Suprapubic skin (tissue), 4 donors: ENCODE measurements around the gene PLBD1. TPM values are rescaled to one million over a fixed set of nuclear protein-coding genes. Genes with fewer than 3 reads are reported as not detected.

Experiments
- DNase-seq, 2 donors: peaks; one replicate each; pipeline ENCODE4 v3.0.0-alpha.2; 2019; ENCODE audit warnings: low spot score in 2 of 2
- H3K27ac ChIP-seq: fragments of 200-600 bp; sonication (generic); one replicate; pipeline ENCODE4 v1.5.1; 2019
- H3K27me3 ChIP-seq: fragments of 200-600 bp; sonication (generic); one replicate; pipeline ENCODE4 v1.5.1; 2019
- H3K36me3 ChIP-seq: fragments of 200-600 bp; sonication (generic); one replicate; pipeline ENCODE4 v1.5.1; 2019
- H3K4me1 ChIP-seq: fragments of 200-600 bp; sonication (generic); one replicate; pipeline ENCODE4 v1.5.1; 2019
- H3K4me3 ChIP-seq: fragments of 200-600 bp; sonication (generic); one replicate; pipeline ENCODE4 v1.5.1; 2019; ENCODE audit warnings: mild to moderate bottlenecking
- H3K9me3 ChIP-seq: fragments of 200-600 bp; sonication (generic); one replicate; pipeline ENCODE4 v1.5.1; 2019
- CTCF ChIP-seq, 2 donors: fragments of 200-600 bp in 1 of 2; fragments of 450-650 bp in 1 of 2; sonication (generic) in 1 of 2; IDR thresholded peaks; one replicate each; pipeline ENCODE4 v1.5.1; 2016 to 2019; ENCODE audit warnings: antibody characterized with exemption in 2 of 2, mild to moderate bottlenecking in 1 of 2, moderate library complexity in 1 of 2
- EP300 ChIP-seq: sonication (generic); formaldehyde crosslinking; IDR thresholded peaks from one replicate; pipeline ENCODE4 v1.6.1; 2017; ENCODE audit warnings: antibody characterized with exemption
- POLR2A ChIP-seq, 2 donors: fragments of 450-650 bp; IDR thresholded peaks; one replicate each; pipeline ENCODE4 v1.6.1; 2017; ENCODE audit warnings: antibody characterized with exemption in 2 of 2, mild to moderate bottlenecking in 2 of 2, moderate library complexity in 2 of 2
- POLR2AphosphoS5 ChIP-seq, 3 donors: sonication (generic); formaldehyde crosslinking; IDR thresholded peaks; one replicate each; pipeline ENCODE4 v1.6.1; 2017; ENCODE audit warnings: antibody characterized with exemption in 3 of 3
- WGBS: methylation state at CpG from one replicate; pipeline ENCODE4 v1.1.5; 2018; 5-methylcytosine and 5-hydroxymethylcytosine counted together
- total RNA-seq, 4 donors: library from RNA; depleted of rRNA; stranded (reverse); fragments of >200 nt; gene quantifications; one replicate each; pipeline ENCODE4 v1.1.0, GENCODE V29; 2016

The PLBD1 gene
- total RNA-seq, 4 donors from 2014 or later = 10.6 to 22.0 (median 18.1) TPM

GRCh38 chr12:14545144-14546124 lies 22.2 kb downstream of the PLBD1 start:
- DNase-seq = no peak
- no peak overlapping the region for H3K4me3 ChIP-seq
- H3K27me3 ChIP-seq = no peaks in the 10 kb centered on the region
- TF ChIP-seq EP300 (no peak), POLR2AphosphoS5 (IDR thresholded peaks at IDR 0.05) (no peak), POLR2A (IDR thresholded peaks at IDR 0.05) (no peak), CTCF (IDR thresholded peaks at IDR 0.05) (no peak)
- WGBS = 80% methylated on average over 7 of the region's 7 CpGs
- no peak overlapping the region for H3K27ac ChIP-seq
- no peaks in the 10 kb centered on the region for H3K4me1 ChIP-seq
- no peaks in the 10 kb centered on the region for H3K9me3 ChIP-seq
- no peaks in the 10 kb centered on the region for H3K36me3 ChIP-seq

- no peaks in the 10 kb centered on the region for H3K4me1 ChIP-seq
- H3K36me3 ChIP-seq = no peaks in the 10 kb centered on the region
- H3K27me3 ChIP-seq = no peaks in the 10 kb centered on the region
- 76% methylated on average over 4 of the region's 4 CpGs for WGBS
- H3K27ac ChIP-seq = no peak overlapping the region
- H3K9me3 ChIP-seq = no peaks in the 10 kb centered on the region
- no peak for DNase-seq
- TF ChIP-seq POLR2AphosphoS5 (IDR thresholded peaks at IDR 0.05) (no peak), POLR2A (IDR thresholded peaks at IDR 0.05) (no peak), CTCF (IDR thresholded peaks at IDR 0.05) (no peak), EP300 (no peak)
- H3K4me3 ChIP-seq = no peak overlapping the region
Measured at GRCh38 chr12:14540801-14541462, 26.8 kb downstream of the PLBD1 start.

- no peaks in the 10 kb centered on the region for H3K9me3 ChIP-seq
- no peaks in the 10 kb centered on the region for H3K4me1 ChIP-seq
- DNase-seq = no peak
- TF ChIP-seq EP300 (no peak), CTCF (IDR thresholded peaks at IDR 0.05) (no peak), POLR2A (IDR thresholded peaks at IDR 0.05) (no peak), POLR2AphosphoS5 (IDR thresholded peaks at IDR 0.05) (no peak)
- no peaks in the 10 kb centered on the region for H3K27me3 ChIP-seq
- WGBS = 92% methylated on average over 5 of the region's 5 CpGs
- H3K36me3 ChIP-seq = no peaks in the 10 kb centered on the region
- H3K4me3 ChIP-seq = no peak overlapping the region
- no peak overlapping the region for H3K27ac ChIP-seq
Measured at GRCh38 chr12:14537088-14537487, 30.6 kb downstream of the PLBD1 start.

GRCh38 chr12:14532152-14532551 lies 35.5 kb downstream of the PLBD1 start:
- no peaks in the 10 kb centered on the region for H3K27me3 ChIP-seq
- no peak overlapping the region for H3K4me3 ChIP-seq
- 81% methylated on average over 9 of the region's 10 CpGs for WGBS
- no peaks in the 10 kb centered on the region for H3K9me3 ChIP-seq
- no peak for DNase-seq
- H3K36me3 ChIP-seq = no peaks in the 10 kb centered on the region
- TF ChIP-seq EP300 (no peak), CTCF (IDR thresholded peaks at IDR 0.05) (no peak), POLR2A (IDR thresholded peaks at IDR 0.05) (no peak), POLR2AphosphoS5 (IDR thresholded peaks at IDR 0.05) (no peak)
- no peak overlapping the region for H3K27ac ChIP-seq
- no peaks in the 10 kb centered on the region for H3K4me1 ChIP-seq

GRCh38 chr12:14525964-14526363 lies 41.7 kb downstream of the PLBD1 start:
- Histone ChIP-seq H3K27me3 (no peaks in the 10 kb centered on the region), H3K4me1 (no peaks in the 10 kb centered on the region), H3K36me3 (no peaks in the 10 kb centered on the region), H3K27ac (no peak overlapping the region), H3K4me3 (no peak overlapping the region), H3K9me3 (peaks cover 13% of the 10 kb centered on the region)
- WGBS = 91% methylated on average over 2 of the region's 2 CpGs
- TF ChIP-seq POLR2A (IDR thresholded peaks at IDR 0.05) (no peak), POLR2AphosphoS5 (IDR thresholded peaks at IDR 0.05) (no peak), EP300 (no peak), CTCF (IDR thresholded peaks at IDR 0.05) (no peak)
- DNase-seq = no peak
